HG02759 (cell line): ENCODE data around the gene DYNLT1.
"Not testable (repeated sequence)": the region's sequence is repeated elsewhere in the genome, so short reads cannot be mapped to it uniquely, and the experiment has no call there.

ENCODE experiments used
- ATAC-seq: cut with Tn5 transposase; IDR thresholded peaks from one replicate; pipeline ENCODE4 v1.9.1; 2021; ENCODE audit warnings: mild to moderate bottlenecking, moderate library complexity; ENCODE audit not compliant: unreplicated experiment

Gene DYNLT1

DNA sequence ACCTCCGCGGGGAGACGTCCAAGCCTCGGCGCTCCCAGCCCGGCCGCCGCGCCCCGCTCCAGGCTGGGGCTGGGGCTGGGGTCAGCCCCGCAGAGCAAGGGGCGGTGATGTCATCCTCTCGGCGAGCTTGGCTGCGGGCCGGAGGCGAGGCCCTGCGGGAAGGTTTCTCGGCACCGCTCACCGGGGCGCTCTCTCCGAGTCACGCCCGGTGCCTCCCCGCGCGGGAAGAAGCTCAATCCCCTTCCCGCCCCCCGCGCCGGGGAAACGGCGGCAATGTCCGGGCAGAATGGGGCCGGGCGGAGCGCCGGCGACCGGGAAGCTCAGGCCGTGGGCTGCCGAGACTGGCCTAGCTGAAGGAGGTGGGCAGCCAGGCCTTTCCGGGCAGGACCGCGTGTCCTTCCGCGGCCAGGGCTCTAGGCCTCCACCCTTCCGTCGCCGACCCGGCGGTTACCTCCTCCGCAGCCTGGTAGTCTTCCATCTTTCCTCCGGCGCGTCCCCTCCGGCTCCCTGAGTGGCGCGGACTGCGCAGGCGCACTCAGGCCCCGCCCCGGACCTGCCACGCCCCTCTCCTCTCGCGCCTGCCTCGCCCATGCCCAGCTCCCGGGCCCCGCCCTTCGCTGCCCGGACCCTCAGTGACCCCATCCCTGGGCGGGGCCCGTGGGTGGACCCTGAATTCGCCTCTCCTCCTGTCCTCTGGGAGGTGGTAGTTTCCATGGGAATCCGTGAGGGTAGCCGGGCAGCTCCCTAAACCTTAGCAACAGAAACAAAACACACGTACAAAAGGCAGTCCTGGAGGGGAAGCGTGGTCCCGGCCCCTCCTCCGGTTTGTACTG is at the start of gene DYNLT1:
DYNLT1 (minus strand) TSS at position 513 of the 833 bp plus-strand sequence; CDS start at position 478, 35 bp downstream.
- peak; percentile 71 for ATAC-seq

DNA sequence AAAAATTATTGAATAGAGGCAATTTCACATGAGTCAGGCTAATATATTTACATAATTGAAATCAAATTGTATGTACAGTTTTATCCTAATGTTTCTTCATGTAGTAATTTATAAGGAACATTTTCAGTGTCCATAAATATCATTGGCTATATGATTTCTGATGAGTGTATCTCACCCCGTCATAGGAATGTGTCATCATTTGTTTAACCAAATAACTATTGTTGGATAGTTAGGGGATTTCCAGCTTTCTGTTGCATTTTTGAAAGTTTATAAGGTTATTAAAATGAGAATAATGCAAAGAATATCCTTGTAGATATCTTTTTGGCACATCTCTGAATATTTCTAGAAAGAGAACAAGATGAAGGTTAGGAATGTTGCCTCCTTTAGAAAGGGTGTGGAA is 44.3 kb upstream of the DYNLT1 start:
- ATAC-seq = no peak

DNA sequence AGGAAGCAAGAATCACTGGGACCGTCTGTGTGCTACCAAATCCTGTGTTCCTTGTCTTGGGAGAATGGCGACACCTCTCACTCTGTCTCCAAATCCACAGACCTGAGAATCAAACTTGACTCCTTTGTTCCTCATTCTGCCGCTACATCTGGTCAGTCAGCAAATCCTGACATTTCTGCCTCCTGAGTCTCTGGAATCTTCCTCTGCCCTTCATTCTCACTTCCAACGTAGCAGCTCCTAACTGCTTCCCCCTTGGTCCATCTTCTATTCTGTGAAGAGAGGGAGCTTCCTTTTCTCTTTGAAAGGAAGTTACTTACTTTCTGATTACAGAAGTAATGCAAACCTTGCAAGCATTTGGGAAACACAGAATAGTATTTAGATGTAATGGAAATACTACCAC is 43.0 kb upstream of the DYNLT1 start:
- ATAC-seq = no peak

GRCh38 chr6:158686791-158687381 is 42.3 kb upstream of the DYNLT1 start:
- peak; percentile 83 for ATAC-seq

DNA sequence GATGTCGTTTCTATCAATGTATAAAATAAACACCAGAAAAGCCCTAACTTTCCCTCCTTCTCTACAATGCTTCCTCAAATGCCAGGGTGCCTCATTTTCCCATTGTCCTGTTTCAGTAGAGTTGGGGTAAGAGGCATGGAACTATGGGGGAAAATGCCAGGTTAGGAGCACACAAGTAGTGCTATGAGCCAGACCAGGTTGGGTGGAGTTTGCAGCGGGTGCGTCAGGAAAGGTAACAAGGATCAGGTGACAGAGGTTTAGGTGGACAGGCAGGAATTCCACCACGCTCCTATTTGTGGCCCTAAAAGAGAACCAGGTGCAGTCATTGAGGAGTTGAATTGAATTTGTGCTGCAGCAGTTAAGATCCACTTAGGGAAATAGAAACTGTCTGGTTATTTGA is 41.8 kb upstream of the DYNLT1 start:
- no peak for ATAC-seq

DNA sequence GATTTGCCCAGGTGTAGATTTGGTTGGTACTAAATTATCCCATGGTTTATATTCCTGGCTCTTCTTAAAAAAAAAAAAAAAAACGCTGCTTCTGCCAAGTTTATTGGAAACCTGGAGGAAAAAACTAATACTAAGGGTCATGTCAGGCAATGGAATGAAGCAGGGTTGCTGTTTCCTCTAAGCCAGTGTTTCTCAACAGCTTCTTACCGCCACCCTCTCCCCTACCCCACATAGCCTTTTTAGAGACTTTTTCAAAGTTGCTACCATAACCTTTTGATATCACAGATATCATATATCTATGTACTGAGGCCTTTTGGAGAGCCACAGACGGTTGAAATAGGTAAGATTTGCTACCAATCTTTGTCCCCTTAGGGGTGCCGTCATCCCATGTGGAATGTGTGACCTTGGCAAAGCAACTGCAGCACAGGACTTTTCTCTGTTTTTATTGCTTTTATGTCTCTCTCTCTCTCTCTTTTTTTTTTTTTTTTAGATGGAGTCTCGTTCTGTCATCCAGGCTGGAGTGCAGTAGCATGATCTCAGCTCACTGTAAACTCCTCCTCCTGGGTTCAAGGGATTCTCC is 40.3 kb upstream of the DYNLT1 start:
- ATAC-seq = no peak

- no peak for ATAC-seq
Observed at GRCh38 chr6:158684311-158684710, 39.8 kb upstream of the DYNLT1 start.

DNA sequence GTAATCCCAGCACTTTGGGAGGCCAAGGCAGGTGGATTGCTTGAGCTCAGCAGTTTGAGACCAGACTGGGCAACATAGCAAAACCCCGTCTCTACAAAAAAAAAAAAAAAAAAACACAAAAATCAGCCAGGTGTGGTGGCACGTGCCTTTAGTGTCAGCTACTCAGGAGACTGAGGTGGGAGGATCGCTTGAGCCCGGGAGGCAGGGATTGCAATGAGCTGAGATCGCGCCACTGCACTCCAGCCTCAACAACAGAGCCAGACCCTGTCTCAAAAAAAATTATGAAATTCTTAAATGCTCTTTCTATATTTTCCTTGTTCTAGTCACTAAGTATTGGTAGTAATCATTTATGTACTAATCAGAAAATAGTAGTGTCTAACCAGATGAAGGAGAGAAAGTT is 35.9 kb upstream of the DYNLT1 start:
- ATAC-seq = no peak

GRCh38 chr6:158680015-158680414 is 35.5 kb upstream of the DYNLT1 start:
- no peak for ATAC-seq

DNA sequence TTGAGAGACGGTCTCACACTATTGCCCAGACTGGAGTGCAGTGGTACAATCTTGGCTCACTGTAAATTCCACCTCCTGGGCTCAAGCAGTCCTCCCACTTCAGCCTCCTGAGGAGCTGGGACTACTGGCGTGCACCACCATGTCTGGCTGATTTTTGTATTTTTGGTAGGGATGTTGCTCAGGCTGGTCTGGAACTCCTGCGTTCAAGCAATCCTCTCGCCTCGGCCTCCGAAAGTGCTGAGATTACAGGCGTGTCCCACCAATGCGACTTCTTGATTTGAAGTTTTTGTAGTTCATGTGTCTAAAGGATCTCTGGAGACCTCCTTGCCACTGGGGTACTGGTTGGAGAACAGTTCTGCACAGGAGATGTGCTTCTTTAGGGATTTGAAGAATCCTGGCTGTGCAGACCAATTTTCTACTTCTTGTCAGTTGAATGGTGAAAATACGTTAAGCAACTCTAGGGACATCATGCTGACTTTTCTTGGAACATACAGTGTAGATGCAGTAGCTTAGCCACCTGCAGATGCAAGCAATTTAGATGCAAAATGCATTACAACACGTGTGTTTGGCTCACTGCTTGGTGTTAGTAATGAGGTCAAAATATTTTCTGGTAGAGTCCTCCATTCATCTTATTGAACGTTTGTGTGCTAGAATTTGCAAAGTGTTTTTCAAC is 33.5 kb upstream of the DYNLT1 start:
- no peak for ATAC-seq

GRCh38 chr6:158677094-158677493 is 32.6 kb upstream of the DYNLT1 start:
- not testable (repeated sequence) for ATAC-seq

DNA sequence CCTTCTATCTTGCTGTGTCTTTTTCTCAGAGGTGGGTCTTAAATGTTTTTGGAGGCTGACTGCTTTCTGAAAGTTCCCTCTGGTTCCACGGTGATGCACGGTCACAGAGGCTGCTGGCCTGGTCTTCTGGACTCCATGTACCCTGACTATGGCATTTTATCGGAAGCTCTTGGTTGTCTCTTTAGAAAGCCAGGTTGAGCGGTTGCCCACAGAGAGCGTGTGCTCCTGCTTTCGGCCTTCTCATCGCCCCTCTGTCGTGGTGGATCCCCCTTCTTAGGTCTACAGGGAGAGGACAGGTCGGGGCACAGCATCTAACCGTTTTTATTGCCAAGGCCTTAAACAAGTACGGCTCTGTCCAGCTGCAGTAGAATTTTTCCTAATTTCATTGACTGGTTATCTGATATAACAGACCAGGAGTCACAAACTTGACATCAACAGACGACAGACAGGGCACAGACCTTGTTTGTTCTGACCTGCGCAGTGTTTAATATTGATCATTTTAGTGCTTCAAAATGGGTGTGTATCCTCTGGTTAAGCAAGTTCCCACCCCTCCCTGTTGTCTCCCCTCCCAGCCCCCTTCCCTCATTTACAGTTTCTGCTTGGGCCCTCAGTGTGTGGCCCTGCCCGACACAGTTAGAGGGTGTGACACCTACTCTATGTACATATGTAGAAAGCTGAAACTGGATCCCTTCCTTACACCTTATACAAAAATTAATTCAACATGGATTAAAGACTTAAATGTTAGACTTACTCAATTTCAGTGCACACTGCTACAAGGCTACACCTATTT is 30.0 kb upstream of the DYNLT1 start:
- no peak for ATAC-seq

DNA sequence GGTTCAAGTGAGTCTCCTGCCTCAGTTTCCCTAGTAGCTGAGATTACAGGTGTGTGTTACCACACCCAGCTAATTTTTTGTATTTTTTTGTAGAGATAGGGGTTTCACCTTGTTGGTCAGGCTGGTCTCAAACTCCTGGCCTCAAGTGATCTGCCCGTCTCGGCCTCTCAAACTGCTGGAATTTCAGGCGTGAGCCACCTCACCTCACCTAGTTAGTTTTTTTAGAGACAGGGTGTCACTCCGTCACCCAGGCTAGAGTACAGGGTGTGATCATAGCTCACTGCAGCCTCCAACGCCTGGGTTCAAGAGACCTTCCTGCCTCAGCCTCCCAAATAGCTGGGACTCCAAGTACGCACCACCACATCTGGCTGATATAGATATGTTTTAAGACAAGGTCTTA is 28.2 kb upstream of the DYNLT1 start:
- no peak for ATAC-seq

DNA sequence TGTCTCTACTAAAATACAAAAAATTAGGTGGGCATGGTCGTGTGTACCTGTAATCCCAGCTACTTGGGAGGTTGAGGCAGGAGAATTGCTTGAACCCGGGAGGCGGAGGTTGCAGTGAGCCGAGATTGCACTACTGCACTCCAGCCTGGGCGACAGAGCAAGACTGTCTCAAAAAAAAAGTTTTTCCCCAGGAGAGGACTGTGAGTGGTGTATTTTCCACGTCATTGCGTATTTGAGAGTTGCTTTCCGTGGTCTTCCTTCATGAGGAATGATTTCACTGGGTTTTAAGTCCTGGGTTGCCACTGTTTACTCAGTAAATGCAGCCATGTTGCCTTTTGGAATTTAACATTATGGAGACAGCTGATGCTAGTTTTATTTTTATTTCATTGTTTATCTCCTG is 27.6 kb upstream of the DYNLT1 start:
- ATAC-seq = not testable (repeated sequence)

GRCh38 chr6:158669145-158670035 is 24.8 kb upstream of the DYNLT1 start:
- ATAC-seq = no peak

DNA sequence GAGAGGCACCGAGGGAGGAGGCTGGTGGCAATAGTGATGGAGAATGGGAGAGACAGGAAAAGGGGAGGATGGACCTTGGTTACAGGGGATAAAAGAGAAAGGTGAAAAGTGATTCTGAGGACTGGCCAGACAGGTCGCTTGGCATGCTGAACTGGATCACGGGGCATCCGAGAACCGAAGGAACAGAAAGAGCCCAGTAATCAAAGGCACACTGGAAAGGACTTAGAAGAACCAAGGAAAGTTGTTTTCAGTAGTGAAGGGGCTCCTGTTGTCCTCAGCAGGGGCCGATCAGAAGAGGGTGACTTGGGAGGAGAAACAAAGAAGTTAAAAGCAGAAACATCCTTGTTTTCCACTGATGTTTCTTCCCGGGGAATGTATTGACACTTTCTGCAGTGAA is 24.2 kb upstream of the DYNLT1 start:
- ATAC-seq = no peak

DNA sequence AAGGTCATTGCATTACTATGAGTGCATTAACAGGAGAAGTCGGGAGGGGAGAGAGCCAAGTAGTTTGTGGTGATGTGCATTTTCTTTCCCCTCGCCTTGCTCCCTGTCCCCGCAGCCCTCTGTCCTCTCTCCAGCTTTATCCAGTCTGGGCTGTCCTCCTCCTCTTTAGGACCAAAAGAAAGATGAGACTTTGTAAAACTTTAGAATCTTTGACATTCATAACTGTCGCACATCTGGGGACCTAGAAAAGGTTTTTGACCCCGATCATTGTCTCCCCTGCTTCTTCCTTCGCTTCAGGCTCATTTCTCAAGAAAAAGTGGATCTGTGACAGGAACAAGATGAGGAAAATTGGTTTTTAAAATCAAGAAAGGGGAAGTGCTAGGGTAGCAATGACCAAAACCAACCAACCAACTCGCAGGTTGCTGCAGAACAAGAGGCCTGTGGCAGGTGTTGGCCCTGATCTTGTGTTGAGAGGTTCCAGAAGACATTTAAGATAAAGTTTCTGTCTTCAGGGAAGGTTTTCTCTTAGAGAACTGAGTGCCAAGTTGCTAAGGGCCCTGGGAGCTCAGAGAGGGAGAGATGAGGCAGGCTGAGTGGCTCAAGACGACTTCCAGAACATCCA is 22.9 kb upstream of the DYNLT1 start:
- ATAC-seq = no peak

- no peak for ATAC-seq
Observed at GRCh38 chr6:158666628-158667359, 22.3 kb upstream of the DYNLT1 start.

- no peak for ATAC-seq
Observed at GRCh38 chr6:158665332-158665731, 20.8 kb upstream of the DYNLT1 start.
